ENCODE data around the gene WDR49.

Gene WDR49

GRCh38 chr3:167653760-167654159 is at the start of gene WDR49:
Gene WDR49 (minus strand): TSS chr3:167653942. CDS start chr3:167653425, 517 bp downstream.
- H3K4me3 ChIP-seq (replicated peaks; ENCODE audit: low read depth, low read length): no peak within 1 kb of the TSS
- TF ChIP-seq CTCF (IDR thresholded peaks at IDR 0.05; ENCODE audit: low read length, missing control alignments): no peak
- peak; percentile 28 for DNase-seq (ENCODE audit: low read depth)

GRCh38 chr3:167700926-167701325 is 47.2 kb upstream of the WDR49 start:
- no peak for DNase-seq (ENCODE audit: low read depth)
- TF ChIP-seq CTCF (IDR thresholded peaks at IDR 0.05; ENCODE audit: low read length, missing control alignments): no peak
- H3K4me3 ChIP-seq (replicated peaks; ENCODE audit: low read depth, low read length): no peak overlapping the region

GRCh38 chr3:167700046-167700445 is 46.3 kb upstream of the WDR49 start:
- no peak for DNase-seq (ENCODE audit: low read depth)
- H3K4me3 ChIP-seq (replicated peaks; ENCODE audit: low read depth, low read length): no peak overlapping the region
- no peak for TF ChIP-seq CTCF (IDR thresholded peaks at IDR 0.05; ENCODE audit: low read length, missing control alignments)

- DNase-seq (ENCODE audit: low read depth): no peak
- TF ChIP-seq CTCF (IDR thresholded peaks at IDR 0.05; ENCODE audit: low read length, missing control alignments): no peak
- no peak overlapping the region for H3K4me3 ChIP-seq (replicated peaks; ENCODE audit: low read depth, low read length)
These were observed 40.4 kb upstream of the WDR49 start for GRCh38 chr3:167694121-167694520.

- DNase-seq (ENCODE audit: low read depth): no peak
- no peak for TF ChIP-seq CTCF (IDR thresholded peaks at IDR 0.05; ENCODE audit: low read length, missing control alignments)
- no peak overlapping the region for H3K4me3 ChIP-seq (replicated peaks; ENCODE audit: low read depth, low read length)
These were observed 37.6 kb upstream of the WDR49 start for GRCh38 chr3:167691366-167691765.

GRCh38 chr3:167684388-167684993 is 30.7 kb upstream of the WDR49 start:
- H3K4me3 ChIP-seq (replicated peaks; ENCODE audit: low read depth, low read length): no peak overlapping the region
- peak; percentile 78 for DNase-seq (ENCODE audit: low read depth)
- peak; percentile 62 for TF ChIP-seq CTCF (IDR thresholded peaks at IDR 0.05; ENCODE audit: low read length, missing control alignments)

GRCh38 chr3:167679526-167679925 is 25.8 kb upstream of the WDR49 start:
- no peak overlapping the region for H3K4me3 ChIP-seq (replicated peaks; ENCODE audit: low read depth, low read length)
- DNase-seq (ENCODE audit: low read depth): no peak
- no peak for TF ChIP-seq CTCF (IDR thresholded peaks at IDR 0.05; ENCODE audit: low read length, missing control alignments)
